NCI-H1105 treated with DMSO at 0.1 percent for 48 hours (cell line): ENCODE data around the gene BLOC1S4.

Experiments
- DNase-seq: peaks from one replicate; lab custom pipeline; 2025; lab: John Stamatoyannopoulos, UW

Gene BLOC1S4

GRCh38 chr4:6764976-6765620, 49.1 kb downstream of the BLOC1S4 start:
- DNase-seq: no peak

GRCh38 chr4:6765703-6766102, 49.7 kb downstream of the BLOC1S4 start:
- no peak for DNase-seq
